Right hindlimb (tissue), 1 donor: ENCODE results near the gene ADGRB3.
A peak's percentile ranks its signal among the peaks of the same experiment; 100 is the strongest.
"Not testable (repeated sequence)": the region's sequence is repeated elsewhere in the genome, so short reads cannot be mapped to it uniquely, and the experiment has no call there.

Source experiments
- DNase-seq: peaks from one replicate; pipeline ENCODE4 v3.0.0-alpha.2; 2018

The ADGRB3 gene

DNA sequence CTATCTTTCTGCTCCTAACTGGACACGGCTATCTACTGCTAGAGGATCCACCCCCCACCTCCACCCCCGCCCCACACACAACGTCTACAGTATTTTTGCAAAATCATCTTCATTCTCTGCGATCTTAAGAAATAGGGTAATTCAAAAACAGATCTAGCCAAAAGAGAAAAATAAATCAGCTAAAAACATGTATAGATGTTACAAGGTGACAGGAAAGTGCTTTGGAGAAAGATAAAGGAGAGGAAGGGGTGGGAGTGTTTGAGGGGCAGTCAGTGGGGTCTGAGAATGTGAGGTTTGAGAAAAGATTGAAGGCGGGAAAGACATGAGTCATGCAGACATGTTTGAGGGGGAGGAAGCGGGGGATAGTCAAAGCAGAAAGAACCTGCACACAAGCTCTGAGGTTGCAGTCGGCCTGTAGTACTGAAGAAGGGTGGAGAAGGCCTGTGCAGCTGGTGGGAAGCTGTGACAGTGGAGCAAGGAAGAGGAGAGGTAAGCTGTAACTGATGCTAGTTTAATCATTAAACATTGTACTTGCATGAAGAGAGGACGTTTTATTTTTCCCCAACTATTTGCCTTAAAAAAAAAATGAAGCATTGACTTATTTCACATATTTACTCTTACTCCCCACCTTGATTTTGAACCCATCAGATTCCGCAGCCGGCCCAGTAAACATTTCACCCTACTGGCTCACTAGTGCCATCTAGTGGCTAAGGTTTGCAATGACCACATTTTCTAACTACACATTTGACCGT is 332.6 kb downstream of the ADGRB3 start:
- DNase-seq: peak; percentile 43

DNA sequence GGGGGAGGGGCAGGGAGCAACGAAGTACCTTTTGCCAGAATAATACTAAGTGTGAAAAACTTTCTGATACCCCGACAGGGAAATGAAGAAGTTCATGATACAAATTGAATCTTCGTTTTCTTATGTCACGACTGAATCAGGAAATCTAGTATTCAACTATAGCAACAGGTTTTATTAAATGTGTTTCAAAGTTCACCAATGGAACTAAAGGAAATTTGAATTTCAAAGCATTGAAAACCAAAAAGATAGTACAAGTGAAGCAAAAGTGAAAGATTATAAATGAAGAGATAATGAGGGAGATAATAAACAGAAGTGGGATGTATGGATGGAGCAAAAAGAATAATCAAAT is 333.2 kb downstream of the ADGRB3 start:
- DNase-seq: no peak

DNA sequence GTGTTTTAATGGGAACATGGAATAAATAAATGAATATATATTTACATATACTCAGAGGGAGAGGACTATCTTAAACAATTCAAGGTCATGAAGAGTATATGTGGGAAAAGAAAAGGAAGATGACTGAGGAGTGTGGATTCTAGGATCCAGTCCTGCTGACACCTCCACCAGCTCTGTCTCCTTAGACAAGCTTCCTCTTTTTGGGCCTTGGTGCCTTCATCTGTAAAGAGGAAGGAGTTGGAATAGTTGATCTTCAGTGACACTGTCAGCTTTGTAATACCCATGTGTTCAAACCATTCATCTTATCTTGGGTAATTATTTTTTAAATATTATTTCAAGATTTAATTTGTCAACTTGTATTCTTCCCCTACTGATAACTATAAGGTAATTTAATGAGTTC is 338.0 kb downstream of the ADGRB3 start:
- no peak for DNase-seq

GRCh38 chr6:68975064-68975463 is 340.0 kb downstream of the ADGRB3 start:
- DNase-seq: peak; percentile 33

DNA sequence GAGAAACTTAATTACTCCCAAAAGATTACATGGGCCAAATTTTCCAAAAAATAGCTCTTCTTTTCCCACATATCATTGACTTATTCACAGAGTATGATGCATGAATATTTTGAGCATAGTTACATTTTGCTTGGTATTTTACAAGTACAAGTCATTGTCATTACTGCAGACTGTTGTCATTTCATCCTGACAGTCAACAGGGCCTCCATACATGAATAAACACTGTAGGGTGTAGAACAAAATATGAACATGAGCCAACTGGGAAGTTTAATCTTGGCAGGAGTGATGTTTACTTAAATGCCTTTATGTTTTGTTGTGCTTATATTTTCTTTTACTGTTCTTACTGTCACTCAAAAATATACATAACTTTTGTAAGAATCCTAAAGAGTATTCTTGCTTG is 340.7 kb downstream of the ADGRB3 start:
- DNase-seq: no peak

GRCh38 chr6:68976260-68976659 is 341.2 kb downstream of the ADGRB3 start:
- no peak for DNase-seq

GRCh38 chr6:68978411-68978810 is 343.3 kb downstream of the ADGRB3 start:
- DNase-seq: no peak

- DNase-seq: not testable (repeated sequence)
Measured at GRCh38 chr6:68981668-68982067, 346.6 kb downstream of the ADGRB3 start.

GRCh38 chr6:68988698-68989097 is 353.6 kb downstream of the ADGRB3 start:
- no peak for DNase-seq

DNA sequence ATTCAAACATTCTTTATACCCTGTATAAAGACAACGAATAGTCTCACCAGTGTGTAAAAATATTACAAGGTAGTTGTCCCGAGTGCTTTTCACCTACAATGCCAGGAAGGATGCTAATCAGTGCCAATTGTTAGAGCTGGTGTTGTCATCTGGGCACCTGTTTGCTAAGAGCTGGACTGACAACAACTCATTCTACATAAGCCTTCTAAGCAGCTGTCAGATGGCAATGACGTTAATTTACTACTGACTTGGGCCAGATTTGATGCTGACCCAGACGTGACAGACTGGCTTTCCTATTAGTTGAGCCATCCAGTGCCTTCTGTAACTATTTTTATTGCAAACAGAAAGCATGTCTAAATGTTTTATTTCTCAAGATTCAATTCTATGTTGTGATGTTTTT is 355.2 kb downstream of the ADGRB3 start:
- no peak for DNase-seq

DNA sequence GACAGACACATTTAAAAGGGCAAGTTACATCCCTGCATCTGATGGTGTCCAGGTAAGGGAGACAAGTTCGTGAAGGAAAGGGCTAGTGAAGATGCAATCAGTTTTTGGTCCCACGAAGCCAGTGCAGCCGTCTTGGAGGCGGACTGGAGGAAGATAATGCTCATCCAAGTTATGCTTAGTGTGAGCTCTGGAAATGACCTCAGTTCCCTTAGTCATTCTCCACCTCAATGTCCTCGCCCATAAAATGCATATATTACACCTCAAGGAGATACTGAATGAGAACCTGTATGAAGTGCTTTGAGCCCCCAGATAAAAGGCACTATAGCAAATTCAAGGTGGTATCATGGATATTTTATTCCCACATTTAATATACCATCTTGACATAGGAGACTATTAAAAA is 358.8 kb downstream of the ADGRB3 start:
- no peak for DNase-seq

DNA sequence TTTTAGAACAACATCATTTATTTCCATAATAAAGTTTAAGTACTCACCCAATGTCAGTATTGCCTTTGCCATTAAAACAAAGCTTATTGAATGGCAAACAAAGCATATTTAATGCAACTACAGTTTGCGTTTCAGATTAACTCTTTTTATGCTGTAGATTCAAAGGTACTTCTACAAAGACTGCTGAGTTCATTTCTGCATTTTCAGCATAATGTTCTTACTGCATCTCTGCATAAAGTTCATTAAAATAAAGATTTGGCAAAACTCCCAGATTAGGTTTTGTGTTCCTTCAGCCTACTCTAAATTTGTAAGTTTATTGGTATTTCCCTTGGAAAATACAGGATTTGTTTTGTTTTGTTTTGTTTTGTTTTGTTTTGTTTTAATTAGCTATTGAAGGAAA is 359.4 kb downstream of the ADGRB3 start:
- no peak for DNase-seq

GRCh38 chr6:69005199-69005598 is 370.1 kb downstream of the ADGRB3 start:
- no peak for DNase-seq

DNA sequence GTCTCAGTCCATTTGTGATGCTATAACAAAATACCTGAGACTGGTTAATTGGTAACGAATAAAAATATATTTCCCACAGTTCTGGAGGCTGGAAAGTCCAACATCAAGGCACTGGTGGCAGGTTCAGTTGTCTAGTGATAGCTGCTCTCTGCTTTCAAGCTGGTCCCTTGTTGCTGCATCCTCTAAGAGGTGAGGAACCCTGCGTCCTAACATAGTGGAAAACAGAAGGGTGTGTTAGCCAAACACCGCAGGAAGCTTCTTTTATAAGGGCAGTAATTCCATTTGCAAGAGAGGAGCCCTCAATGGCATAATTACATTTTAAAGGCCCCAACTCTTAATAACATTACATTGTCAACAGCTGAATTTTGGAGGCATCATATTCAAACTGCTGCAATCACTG is 372.7 kb downstream of the ADGRB3 start:
- no peak for DNase-seq

- DNase-seq: no peak
Measured at GRCh38 chr6:69012211-69012610, 377.1 kb downstream of the ADGRB3 start.

DNA sequence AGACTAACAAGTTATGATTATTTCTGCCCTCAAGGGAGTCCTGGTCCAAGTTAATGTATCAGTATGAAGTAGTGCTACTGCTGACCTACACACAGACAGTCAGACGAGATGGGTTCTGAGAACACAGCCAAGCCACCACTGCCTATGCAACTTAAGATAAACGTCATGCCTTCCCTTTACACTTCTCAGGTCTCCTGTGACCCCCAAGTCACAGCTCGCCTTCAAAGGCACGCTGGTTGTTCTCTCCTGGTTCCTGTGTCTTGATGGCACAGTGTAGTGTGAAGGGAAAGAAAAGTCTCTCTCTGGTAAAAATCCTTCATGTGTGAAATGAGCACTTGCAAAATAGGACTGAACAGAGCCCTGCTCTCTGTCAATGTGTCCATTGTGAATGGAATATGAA is 377.8 kb downstream of the ADGRB3 start:
- DNase-seq: no peak

GRCh38 chr6:69018906-69019305 is 383.8 kb downstream of the ADGRB3 start:
- DNase-seq: no peak

GRCh38 chr6:69019832-69020231 is 384.8 kb downstream of the ADGRB3 start:
- DNase-seq: no peak

DNA sequence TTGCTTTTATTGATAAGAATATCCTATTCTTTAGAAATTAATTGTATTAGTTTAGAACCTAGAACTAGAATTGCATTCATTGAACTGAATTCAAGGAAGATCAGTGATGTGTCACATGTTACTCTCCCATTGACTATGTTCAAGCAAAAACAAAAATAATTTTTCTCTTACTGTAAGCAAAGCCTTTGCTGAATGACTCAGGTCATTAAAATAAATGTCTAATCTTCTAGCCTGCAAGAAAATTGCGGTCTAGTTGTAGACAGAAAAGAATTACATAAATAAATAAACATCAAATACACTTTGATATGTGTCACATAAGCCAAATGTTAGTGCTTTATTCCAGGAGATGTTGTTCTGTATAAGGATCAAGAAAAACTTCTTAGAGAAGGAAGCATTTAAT is 387.9 kb downstream of the ADGRB3 start:
- DNase-seq: no peak

DNA sequence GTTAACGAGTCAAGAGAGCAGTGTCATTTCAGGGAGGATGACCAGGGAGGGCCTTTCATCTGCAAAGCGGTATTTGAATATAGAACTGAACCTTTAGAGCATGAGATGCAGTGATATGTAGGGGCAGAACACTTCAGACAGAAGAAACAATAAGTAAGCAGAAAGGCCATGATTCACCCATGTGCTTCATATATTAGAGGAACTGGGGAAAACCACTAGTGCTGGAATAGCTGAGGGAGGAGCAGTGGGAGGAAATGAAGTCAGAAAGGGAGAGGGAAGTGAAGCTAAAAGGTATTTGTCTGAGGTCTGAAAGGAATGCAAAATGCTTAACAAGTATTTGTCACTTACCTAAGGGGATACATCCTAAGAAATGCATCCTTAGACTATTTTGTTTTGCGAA is 391.2 kb downstream of the ADGRB3 start:
- no peak for DNase-seq

DNA sequence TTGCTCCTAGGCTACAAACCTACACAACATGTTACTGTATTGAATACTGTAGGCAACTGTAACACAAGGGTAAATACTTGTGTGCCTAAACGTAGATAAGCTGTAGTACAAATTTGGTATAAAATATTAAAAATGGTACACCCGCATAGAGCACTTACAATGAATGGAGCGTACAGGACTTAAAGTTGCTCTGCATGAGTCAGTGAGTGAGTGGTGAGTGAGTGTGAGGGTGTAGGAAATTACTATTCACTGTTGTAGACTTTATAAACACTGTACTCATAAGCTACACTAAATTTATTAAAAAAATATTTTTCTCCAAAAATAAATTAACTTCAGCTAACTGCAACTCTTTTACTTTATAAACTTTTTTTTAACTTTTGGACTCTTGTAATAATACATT is 391.6 kb downstream of the ADGRB3 start:
- no peak for DNase-seq

DNA sequence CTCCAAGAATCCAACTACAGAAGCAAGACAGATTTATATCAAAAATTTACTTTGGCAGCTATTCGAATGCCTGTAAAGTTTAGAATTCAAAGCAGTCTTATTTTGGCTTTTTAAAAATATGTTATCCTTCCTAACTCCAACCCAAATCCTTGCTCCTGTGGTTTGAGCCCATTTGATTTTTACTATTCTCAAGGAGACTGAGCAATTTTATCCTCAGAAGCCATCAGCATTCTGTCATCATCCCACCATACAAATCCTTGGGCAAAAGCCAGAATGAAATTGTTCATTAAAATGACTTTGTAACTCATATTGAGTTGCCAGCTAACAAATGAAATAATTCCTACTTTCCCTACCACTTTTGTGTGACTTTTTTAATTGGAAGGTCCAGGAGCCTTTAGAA is 392.8 kb downstream of the ADGRB3 start:
- no peak for DNase-seq

DNA sequence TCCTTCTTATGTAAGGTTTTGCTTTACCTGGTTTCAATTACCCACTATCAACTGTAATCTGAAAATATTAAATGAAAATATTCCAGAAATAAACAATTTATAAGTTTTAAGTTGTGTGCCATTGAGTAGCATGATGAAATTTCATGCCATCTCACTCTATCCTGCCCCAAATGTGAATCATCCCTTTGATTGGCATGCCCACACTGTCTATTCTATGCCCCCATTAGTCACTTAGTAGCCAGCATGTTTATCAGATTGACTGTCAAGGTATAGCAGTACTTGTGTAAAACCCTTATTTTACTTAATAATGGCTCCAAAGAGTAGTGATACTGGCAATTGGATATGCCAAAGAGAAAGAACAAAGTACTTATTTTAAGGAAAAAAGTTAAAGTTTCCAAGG is 403.8 kb downstream of the ADGRB3 start:
- no peak for DNase-seq

GRCh38 chr6:69042297-69042696 is 407.2 kb downstream of the ADGRB3 start:
- DNase-seq: no peak

DNA sequence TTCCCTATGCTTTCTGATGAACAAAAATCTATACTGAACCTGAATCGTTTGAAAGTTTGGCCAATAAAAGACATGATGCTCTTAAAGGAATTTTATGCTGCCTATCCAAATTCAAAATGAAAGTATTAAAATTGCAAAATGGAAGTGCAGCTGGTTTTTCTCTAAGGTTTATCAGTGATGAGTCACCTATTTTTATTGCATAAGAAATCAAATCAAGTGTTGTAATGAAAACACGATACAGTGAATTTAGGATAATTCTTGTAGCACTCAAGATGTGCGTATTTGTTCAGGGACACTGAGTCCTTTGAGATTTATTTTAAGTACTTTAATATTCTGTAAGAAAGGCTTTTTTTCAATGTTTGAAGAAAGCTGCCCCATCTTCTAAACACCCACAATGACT is 409.5 kb downstream of the ADGRB3 start:
- no peak for DNase-seq

- DNase-seq: no peak
Measured at GRCh38 chr6:69059413-69059812, 424.3 kb downstream of the ADGRB3 start.
